GM12864 (cell line): Measurements from ENCODE around the gene TMTC4.

ENCODE experiments used
- DNase-seq: peaks from one replicate; pipeline ENCODE4 v3.0.0-alpha.2; 2011; ENCODE audit warnings: low read depth
- H3K4me3 ChIP-seq: 2 replicates; pipeline ENCODE4 v1.5.1; 2011; ENCODE audit warnings: mild to moderate bottlenecking, low read depth, low read length, control low read depth
- CTCF ChIP-seq: IDR thresholded peaks from 2 replicates; pipeline ENCODE4 v1.5.1; 2011; ENCODE audit warnings: low read depth, mild to moderate bottlenecking, moderate library complexity, low read length, control low read depth, inconsistent platforms; ENCODE audit errors: missing control alignments

The TMTC4 gene

GRCh38 chr13:100673713-100674571 lies 653 bp downstream of the TMTC4 start:
- peak; percentile 30 for DNase-seq
- peak overlapping the region; percentile 69 for H3K4me3 ChIP-seq
- no peak for TF ChIP-seq CTCF

GRCh38 chr13:100673376-100673712 lies 1.3 kb downstream of the TMTC4 start:
- no peak for TF ChIP-seq CTCF
- no peak for DNase-seq
- H3K4me3 ChIP-seq, result peak overlapping the region; percentile 69

GRCh38 chr13:100671389-100672182 lies 3.0 kb downstream of the TMTC4 start:
- no peak for TF ChIP-seq CTCF
- DNase-seq, result no peak

GRCh38 chr13:100668408-100668807 lies 6.2 kb downstream of the TMTC4 start:
- DNase-seq, result no peak
- no peak for TF ChIP-seq CTCF
- H3K4me3 ChIP-seq, result no peak overlapping the region

More at GRCh38 chr13:100671389-100672182, 3.0 kb downstream of the TMTC4 start:
- H3K4me3 ChIP-seq, result no peak overlapping the region

- no peak overlapping the region for H3K4me3 ChIP-seq
- DNase-seq, result no peak
- TF ChIP-seq CTCF, result no peak
These were observed 6.7 kb downstream of the TMTC4 start for GRCh38 chr13:100667894-100668293.

- no peak overlapping the region for H3K4me3 ChIP-seq
- TF ChIP-seq CTCF, result no peak
- no peak for DNase-seq
These were observed 8.5 kb downstream of the TMTC4 start for GRCh38 chr13:100666124-100666523.
